IgD-negative memory B cell (primary cell): ENCODE results near the gene THADA. TPM values are rescaled to one million over a fixed set of nuclear protein-coding genes. Genes with fewer than 3 reads are reported as not detected.
A peak's percentile ranks its signal among the peaks of the same experiment; 100 is the strongest.
"Not testable (repeated sequence)": the region's sequence is repeated elsewhere in the genome, so short reads cannot be mapped to it uniquely, and the experiment has no call there.

Experiments used
- H3K27ac Mint-ChIP-seq, 3 donors: one replicate each; pipeline ENCODE4 v1.8.0; 2020 to 2022; ENCODE audit warnings: mild to moderate bottlenecking in 3 of 3, mixed read lengths in 3 of 3, moderate library complexity in 1 of 3
- H3K27me3 Mint-ChIP-seq: one replicate; pipeline ENCODE4 v1.8.0; 2021; ENCODE audit warnings: mixed read lengths
- H3K36me3 Mint-ChIP-seq: one replicate; pipeline ENCODE4 v1.8.0; 2020; ENCODE audit warnings: mild to moderate bottlenecking, mixed read lengths
- H3K4me1 Mint-ChIP-seq, 3 donors: one replicate each; pipeline ENCODE4 v1.8.0; 2020 to 2022; ENCODE audit warnings: mixed read lengths in 3 of 3, mild to moderate bottlenecking in 1 of 3
- H3K4me3 Mint-ChIP-seq, 4 donors: one replicate each; pipeline ENCODE4 v1.8.0; 2020 to 2022; ENCODE audit warnings: mild to moderate bottlenecking in 4 of 4, mixed read lengths in 4 of 4, moderate library complexity in 3 of 4
- H3K9me3 Mint-ChIP-seq, 3 donors: one replicate each; pipeline ENCODE4 v1.8.0; 2020 to 2021; ENCODE audit warnings: mixed read lengths in 3 of 3, mild to moderate bottlenecking in 1 of 3
- polyA plus RNA-seq: library from polyadenylated mRNA; unstranded; fragments of 300-500 nt; fragmentation: Illumina TruSeq; gene quantifications from one replicate; pipeline ENCODE4 v1.2.3, GENCODE V29; 2021

Gene THADA
- polyA plus RNA-seq, 1 donor from 2014 or later = 13.7 TPM

DNA sequence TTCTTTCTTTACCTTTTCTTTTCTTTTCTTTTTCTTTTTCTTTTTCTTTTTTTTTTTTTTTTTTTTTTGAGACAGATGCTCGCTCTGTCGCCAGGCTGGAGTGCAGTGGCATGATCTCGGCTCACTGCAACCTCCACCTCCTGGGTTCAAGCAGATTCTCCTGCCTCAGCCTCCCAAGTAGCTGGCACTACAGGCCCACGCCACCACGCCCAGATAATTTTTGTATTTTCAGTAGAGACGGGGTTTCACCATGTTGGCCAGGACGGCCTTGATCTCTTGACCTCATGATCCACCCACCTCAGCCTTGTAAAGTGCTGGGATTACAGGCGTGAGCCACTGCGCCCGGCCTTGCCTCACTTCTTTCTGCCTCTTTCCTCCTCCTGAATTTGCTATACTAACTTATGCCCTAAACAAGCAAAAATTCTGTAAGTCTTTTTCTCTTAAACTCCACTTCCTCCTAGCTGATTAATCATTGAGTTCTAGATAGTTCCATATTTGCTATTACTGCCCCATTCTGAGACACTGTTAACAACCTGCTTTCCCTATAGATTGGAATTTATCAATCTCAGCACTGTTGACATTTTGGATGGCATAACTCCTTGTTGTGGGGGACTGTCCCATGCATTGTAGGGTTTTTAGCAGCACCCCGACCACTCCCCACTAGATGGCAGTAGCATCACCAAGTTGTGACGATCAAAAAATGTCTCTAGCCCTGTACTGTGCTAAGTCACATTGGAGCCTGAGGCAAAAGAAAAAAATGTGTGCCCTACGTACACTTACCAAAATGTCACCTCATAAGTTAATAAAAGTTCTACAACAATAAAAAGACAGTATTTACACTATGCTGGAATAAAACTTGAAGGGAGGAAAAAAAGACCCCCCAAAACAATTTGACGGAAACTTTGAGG is 16.4 kb upstream of the THADA start:
- Mint-ChIP-seq H3K27me3 (peaks cover 5% of the 10 kb centered on the region), H3K27ac (peak overlapping the region in 1 of 3 donors; percentile 47), H3K36me3 (peaks cover 5% of the 10 kb centered on the region), H3K4me3 (no peak overlapping the region), H3K9me3 (no peaks in the 10 kb centered on the region), H3K4me1 (peaks cover 0 to 2% (median 2%) of the 10 kb centered on the region in 3 donors)

DNA sequence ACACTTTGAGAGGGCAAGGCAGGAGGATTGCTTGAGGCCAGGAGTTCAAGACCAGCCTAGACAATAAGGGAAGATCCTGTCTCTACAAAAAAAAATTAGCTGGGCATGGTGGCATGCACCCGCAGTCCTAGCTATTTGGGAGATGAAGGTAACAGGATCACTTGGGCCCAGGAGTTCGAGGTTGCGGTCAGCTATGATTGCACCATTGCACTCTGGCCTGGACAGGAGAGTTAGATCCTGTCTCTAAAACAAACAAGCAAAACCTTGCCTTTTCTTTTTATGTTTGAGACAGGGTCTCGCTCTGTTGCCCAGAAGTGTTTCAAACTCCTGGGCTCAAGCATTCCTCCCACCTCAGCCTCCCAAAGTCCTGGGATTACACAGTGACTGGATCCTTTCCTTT is 14.5 kb upstream of the THADA start:
- peaks cover 0 to 2% (median 2%) of the 10 kb centered on the region in 3 donors for H3K4me1 Mint-ChIP-seq
- H3K36me3 Mint-ChIP-seq = peaks cover 3% of the 10 kb centered on the region
- H3K27me3 Mint-ChIP-seq = peaks cover 5% of the 10 kb centered on the region
- H3K27ac Mint-ChIP-seq = no peak overlapping the region
- H3K9me3 Mint-ChIP-seq = no peaks in the 10 kb centered on the region
- H3K4me3 Mint-ChIP-seq = no peak overlapping the region

DNA sequence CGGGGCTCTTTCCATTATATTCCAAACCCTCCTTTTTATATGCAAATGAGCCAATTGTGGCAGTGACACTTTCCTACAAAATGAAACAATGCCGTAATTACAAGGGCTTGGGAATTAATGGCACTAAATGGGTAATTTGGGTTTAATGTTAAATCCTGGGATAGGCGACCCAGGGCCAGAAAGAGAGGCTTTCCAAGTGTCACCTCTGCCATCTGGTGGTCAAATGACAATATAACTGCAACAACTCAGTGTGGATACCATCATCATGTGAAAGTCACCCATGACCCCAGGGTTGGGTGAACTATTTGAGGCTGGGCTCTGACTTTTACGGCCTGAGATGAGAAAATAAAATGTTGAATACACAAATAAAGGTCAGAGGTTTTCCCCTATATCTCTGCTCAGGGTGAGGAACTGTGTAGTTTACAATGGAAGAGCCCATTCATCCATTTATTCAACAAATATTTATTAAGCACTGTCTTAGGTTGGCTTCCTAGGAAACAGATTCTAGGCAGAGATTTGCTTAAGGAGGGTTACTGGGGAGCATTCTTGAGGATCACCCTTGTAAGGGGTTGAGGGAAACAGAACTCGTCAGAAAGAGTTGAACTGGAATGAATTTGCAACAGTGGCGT is 13.6 kb upstream of the THADA start:
- H3K9me3 Mint-ChIP-seq = no peaks in the 10 kb centered on the region
- peak overlapping the region in 1 of 3 donors; percentile 76 for H3K27ac Mint-ChIP-seq
- H3K27me3 Mint-ChIP-seq = peaks cover 5% of the 10 kb centered on the region

DNA sequence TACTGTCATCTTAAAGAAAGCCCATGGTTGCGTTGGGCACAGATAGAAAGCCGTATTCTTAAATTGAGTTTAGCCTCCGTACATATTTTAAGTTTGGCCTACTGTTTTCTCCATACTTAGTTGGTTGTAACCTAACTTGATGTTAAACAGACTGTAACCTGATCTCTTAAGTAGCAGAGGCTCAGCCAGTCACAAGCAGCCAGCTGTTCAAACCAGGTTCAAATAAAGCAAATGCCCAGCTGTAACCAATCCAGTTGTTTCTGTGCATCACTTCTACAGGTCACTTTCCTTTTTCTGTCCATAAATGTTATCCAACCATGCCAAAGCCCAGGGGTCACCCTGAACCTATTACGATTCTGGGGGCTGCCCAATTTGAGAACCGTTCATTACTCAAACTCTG is 10.0 kb upstream of the THADA start:
- H3K9me3 Mint-ChIP-seq = no peaks in the 10 kb centered on the region
- H3K4me1 Mint-ChIP-seq = no peaks in the 10 kb centered on the region
- no peak overlapping the region for H3K4me3 Mint-ChIP-seq
- no peaks in the 10 kb centered on the region for H3K36me3 Mint-ChIP-seq
- peaks cover 2% of the 10 kb centered on the region for H3K27me3 Mint-ChIP-seq
- no peak overlapping the region for H3K27ac Mint-ChIP-seq

More for the DNA sequence above, 13.6 kb upstream of the THADA start:
- H3K4me1 Mint-ChIP-seq = peaks cover 0 to 2% (median 2%) of the 10 kb centered on the region in 3 donors
- no peak overlapping the region for H3K4me3 Mint-ChIP-seq
- peaks cover 3% of the 10 kb centered on the region for H3K36me3 Mint-ChIP-seq

DNA sequence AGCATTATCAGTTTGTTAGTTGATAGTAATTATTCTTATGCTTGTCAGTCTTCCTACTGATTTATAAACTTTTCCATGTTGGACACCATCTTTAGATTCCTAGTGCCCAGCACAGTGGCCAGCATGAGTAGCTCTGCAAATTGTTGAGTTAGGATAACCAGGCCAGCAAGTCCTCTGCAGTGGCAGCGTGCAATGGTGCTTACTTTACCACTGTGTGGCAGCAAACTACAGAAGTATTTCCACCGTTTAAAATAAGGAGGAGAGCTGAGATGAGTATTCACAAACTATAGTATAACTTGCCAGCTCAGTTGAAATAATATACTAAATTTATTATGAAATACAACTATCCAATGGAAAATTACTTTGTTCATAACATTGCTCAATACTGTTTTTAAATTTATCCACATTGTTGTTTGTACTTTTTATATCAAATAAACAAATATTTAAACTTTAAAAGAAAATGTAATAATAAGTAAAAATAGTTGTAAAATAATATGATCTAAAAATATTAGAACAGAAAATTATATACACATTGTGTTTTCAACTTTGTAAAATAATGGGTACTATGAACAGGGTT is 9.3 kb upstream of the THADA start:
- Mint-ChIP-seq H3K27me3 (peaks cover 2% of the 10 kb centered on the region), H3K9me3 (no peaks in the 10 kb centered on the region), H3K36me3 (no peaks in the 10 kb centered on the region), H3K4me3 (no peak overlapping the region), H3K27ac (no peak overlapping the region), H3K4me1 (no peaks in the 10 kb centered on the region)

DNA sequence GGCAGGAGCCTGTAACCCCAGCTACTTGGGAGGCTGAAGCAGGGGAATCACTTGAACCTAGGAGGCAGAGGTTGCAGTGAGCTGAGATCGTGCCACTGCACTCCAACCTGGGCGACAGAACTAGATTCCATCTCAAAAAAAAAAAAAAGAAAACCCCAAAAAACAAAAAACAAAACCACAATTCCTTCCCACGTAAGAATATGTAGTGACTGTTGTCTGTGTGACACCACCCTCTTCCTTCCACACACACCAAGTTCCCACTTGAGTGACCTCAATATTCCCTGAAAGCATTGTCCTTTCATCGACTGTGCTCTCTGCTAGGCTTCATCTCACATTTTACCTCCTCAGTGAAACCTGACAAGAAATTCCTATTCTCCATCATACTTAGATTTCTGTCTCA is 8.8 kb upstream of the THADA start:
- peaks cover 2% of the 10 kb centered on the region for H3K27me3 Mint-ChIP-seq
- H3K4me3 Mint-ChIP-seq = no peak overlapping the region
- H3K9me3 Mint-ChIP-seq = no peaks in the 10 kb centered on the region
- H3K36me3 Mint-ChIP-seq = no peaks in the 10 kb centered on the region
- H3K27ac Mint-ChIP-seq = no peak overlapping the region
- H3K4me1 Mint-ChIP-seq = no peaks in the 10 kb centered on the region

DNA sequence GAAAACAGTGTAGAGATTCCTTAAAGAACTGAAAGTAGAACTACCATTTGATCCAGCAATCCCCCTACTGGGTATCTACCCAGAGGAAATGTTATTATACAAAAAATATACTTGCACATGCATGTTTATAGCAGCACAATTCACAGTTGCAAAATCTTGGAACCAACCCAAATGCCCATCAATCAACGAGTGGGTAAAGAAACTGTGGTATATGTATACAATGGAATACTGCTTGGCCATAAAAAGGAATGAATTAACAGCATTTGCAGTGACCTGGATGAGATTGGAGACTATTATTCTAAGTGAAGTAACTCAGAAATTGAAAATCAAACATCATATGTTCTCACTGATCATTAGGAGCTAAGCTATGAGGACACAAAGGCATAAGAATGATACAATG is 4.8 kb upstream of the THADA start:
- not testable (repeated sequence) for H3K9me3 Mint-ChIP-seq, H3K27ac Mint-ChIP-seq, H3K4me3 Mint-ChIP-seq, H3K4me1 Mint-ChIP-seq, H3K36me3 Mint-ChIP-seq, H3K27me3 Mint-ChIP-seq

DNA sequence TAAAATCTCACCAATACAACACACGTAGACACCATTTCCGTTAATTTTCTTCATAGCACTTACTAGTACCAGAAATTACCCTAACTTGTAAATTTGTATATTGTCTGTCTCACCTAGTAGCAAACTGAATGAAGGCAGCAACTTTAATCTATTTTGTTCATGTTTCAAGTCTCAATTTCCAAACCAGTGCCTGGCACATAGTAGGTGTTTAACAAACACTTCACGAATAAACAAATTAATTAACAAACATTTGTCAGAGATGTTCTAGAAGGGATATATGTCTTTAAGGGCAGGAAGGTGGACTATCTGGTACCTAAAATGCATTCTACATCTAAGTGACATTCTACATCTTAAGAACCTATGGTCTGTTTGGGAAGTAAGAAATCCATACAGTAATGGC is 963 bp downstream of the THADA start:
- Mint-ChIP-seq H3K27me3 (no peaks in the 10 kb centered on the region), H3K36me3 (peaks cover 3% of the 10 kb centered on the region), H3K27ac (peak overlapping the region; percentile 94 to 99 (median 97)), H3K9me3 (no peaks in the 10 kb centered on the region), H3K4me3 (peak overlapping the region; percentile 95 to 98 (median 96)), H3K4me1 (peaks cover 17 to 22% (median 20%) of the 10 kb centered on the region in 3 donors)

DNA sequence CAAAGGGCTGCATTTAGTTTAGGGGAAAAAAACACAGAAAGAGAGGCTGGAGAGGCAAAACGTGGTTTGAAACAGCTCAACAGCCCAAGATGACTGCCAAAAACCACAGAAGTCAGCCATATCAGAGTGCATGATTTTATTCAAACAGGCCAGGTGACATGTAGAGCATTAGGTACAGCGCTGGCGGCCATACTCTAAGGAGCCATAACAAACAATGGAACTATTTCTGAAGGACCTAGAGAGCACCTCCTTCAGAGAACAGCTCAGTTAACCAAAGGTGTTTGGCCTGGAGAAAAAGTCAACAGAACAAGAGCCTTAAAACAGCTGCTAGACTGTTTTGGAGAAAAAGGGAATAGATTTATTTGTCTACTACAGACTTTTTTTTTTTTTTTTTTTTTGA is 2.6 kb downstream of the THADA start:
- H3K27me3 Mint-ChIP-seq = no peaks in the 10 kb centered on the region
- peak overlapping the region in 1 of 3 donors; percentile 84 for H3K27ac Mint-ChIP-seq
- H3K9me3 Mint-ChIP-seq = no peaks in the 10 kb centered on the region
- H3K4me1 Mint-ChIP-seq = peaks cover 17 to 22% (median 20%) of the 10 kb centered on the region in 3 donors
- H3K36me3 Mint-ChIP-seq = peaks cover 3% of the 10 kb centered on the region
- H3K4me3 Mint-ChIP-seq = peak overlapping the region in 2 of 4 donors; percentile 58 to 83

DNA sequence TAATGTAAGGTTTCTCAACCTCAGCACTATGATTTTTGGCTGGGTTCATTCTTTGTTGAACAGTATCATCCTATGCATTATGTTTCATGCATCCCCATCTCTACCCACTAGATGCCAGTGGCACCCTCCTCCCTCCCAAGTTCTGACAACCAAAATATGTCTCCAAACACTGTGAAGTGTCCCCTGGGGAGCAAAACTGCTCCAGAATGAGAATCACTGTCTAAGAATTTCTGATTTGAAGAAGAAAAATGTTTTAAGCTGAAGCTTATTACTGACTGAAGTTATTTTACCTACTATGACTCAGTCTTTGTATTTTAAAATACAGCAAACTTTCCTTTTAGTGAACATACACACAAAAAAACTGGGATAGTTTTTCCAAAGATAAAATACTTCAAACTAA is 3.4 kb downstream of the THADA start:
- Mint-ChIP-seq H3K36me3 (peaks cover 3% of the 10 kb centered on the region), H3K4me1 (peaks cover 17 to 22% (median 20%) of the 10 kb centered on the region in 3 donors), H3K9me3 (no peaks in the 10 kb centered on the region), H3K27me3 (no peaks in the 10 kb centered on the region), H3K27ac (peak overlapping the region in 1 of 3 donors; percentile 84), H3K4me3 (no peak overlapping the region)

DNA sequence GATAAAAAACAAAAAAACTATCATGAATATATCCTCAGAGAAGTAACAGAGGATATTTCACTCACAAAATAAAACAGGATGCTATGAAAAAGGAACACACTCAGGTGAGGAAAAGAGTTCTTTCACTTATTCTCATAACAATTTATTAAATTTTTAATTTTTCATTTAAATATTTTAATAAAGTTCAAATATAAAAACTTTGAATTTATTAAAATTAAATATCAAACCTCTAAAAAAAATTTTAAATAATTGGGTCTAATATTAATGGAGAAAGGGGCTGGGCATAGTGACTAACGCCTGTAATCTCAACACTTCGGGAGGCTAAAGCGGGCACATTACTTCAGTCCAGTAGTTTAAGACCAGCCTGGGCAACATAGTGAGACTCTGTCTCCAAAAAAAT is 10.1 kb downstream of the THADA start:
- Mint-ChIP-seq H3K4me1 (no peaks in the 10 kb centered on the region), H3K27me3 (no peaks in the 10 kb centered on the region), H3K27ac (no peak overlapping the region), H3K4me3 (no peak overlapping the region), H3K36me3 (peaks cover 6% of the 10 kb centered on the region), H3K9me3 (no peaks in the 10 kb centered on the region)

DNA sequence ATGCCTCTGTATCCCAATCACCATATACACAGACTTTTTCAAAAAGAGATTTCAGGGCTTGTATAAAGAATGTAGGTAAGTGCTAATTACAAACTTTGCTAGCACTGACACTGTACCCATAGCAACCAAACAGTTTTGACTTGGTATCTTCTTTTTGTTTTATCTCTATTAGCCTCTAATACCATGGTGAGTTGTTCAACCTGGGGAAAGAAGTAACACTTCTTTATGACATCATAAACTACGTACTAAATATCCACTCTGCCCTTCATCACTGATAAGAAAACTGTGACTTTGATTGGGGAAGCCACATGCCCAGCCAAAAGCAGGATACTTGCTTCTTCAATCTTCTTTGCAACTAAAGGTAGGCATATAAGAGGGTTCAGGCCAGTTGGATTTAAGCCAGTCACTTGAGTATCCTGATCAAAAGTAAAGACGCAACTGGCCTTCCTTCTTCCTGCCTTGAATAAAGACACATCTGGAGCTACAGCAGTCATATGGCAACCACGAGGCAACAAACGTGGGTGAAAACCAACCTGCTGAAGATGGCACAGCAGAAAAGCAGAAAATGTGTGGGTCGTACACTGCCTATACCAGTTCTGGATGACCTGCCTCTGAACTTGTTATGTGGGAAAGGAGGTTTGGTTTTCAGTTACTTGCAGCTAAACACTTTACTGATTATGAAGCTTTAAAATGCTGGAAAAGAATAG is 16.4 kb downstream of the THADA start:
- Mint-ChIP-seq H3K27ac (no peak overlapping the region), H3K4me3 (no peak overlapping the region), H3K9me3 (no peaks in the 10 kb centered on the region), H3K4me1 (peaks cover 0 to 5% (median 0%) of the 10 kb centered on the region in 3 donors), H3K36me3 (peaks cover 8% of the 10 kb centered on the region), H3K27me3 (no peaks in the 10 kb centered on the region)

DNA sequence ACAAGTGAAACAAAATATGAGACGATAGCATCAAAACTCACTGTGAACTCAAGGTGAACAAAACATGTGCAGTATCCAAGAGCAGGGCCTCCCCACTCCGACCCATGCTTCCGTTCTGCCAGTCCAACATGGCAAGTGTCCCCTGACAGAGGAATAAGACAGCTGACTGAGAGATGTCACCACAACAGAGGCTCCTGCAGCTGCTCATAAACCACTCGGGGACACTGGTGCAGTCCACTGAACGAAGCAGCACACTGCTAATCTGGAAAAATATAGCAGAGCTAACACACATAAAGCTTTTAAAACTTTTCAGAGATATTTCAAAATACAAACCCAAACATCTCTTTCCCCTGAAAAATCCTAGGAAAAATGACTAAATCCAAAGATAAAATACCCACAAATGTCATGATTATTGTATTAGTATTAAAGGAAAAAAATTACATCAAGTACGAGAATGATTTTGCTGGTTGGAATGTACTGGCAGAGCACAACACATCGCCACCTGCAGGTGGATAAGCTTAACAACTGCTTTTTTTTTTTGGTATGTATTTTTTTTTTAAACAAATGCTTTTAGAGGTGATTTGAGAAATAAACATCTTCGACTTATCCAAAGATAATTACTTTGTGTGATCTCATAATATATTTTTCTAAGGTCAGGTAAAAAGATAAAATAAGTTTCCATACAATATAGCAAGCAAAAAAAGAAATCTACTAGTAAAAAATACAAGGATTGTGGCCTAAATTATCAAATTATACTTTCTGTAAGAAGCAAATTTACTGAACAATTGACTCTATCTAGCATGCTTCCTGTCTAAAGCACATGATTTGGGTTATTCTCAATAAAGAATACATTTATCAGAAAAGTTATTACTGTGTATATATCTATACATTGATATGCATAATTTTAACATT is 18.6 kb downstream of the THADA start:
- Mint-ChIP-seq H3K27ac (peak overlapping the region in 1 of 3 donors; percentile 31), H3K36me3 (peaks cover 6% of the 10 kb centered on the region), H3K4me3 (no peak overlapping the region), H3K4me1 (peaks cover 0 to 5% (median 0%) of the 10 kb centered on the region in 3 donors), H3K27me3 (no peaks in the 10 kb centered on the region), H3K9me3 (no peaks in the 10 kb centered on the region)

DNA sequence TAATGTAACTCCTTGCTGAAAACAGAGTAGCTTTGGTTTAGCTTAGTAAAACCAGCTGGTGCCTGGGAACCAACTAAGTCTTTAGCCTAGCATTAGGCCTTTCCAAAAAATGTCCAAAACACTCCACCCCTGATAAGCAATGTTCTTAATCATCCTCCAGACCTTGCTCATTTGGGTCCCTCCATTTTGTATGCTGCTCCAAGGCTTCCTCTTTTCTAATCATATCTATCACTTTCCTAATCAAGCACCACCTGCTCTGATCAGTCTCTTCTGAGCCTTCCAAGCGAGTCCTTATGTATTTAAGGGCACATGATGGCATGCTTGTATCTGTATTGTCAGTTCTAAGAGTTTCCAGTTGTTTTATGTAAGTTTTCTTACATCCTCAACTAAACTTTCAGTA is 23.6 kb downstream of the THADA start:
- peaks cover 0 to 5% (median 2%) of the 10 kb centered on the region in 3 donors for H3K4me1 Mint-ChIP-seq
- H3K4me3 Mint-ChIP-seq = no peak overlapping the region
- no peaks in the 10 kb centered on the region for H3K9me3 Mint-ChIP-seq
- H3K36me3 Mint-ChIP-seq = peaks cover 11% of the 10 kb centered on the region
- no peaks in the 10 kb centered on the region for H3K27me3 Mint-ChIP-seq
- H3K27ac Mint-ChIP-seq = peak overlapping the region in 1 of 3 donors; percentile 8
